Spleen (tissue), 11 donors: ENCODE data around the gene PIK3R3. TPM values are rescaled to one million over a fixed set of nuclear protein-coding genes. Genes with fewer than 3 reads are reported as not detected.

Experiments used
- DNase-seq: peaks from one replicate; pipeline ENCODE4 v3.0.0-alpha.2; 2020
- H3K27ac ChIP-seq, 8 donors: fragments of 200-600 bp; sonication (generic) in 7 of 8; 1 replicate in 4 of 8; 2 replicates in 4 of 8; pipeline versions ENCODE4 v1.5.0 to v1.8.0; 2016 to 2021; ENCODE audit warnings: inconsistent platforms in 4 of 8, mild to moderate bottlenecking in 4 of 8, moderate library complexity in 1 of 8
- H3K27me3 ChIP-seq, 7 donors: fragments of 200-600 bp; sonication (generic) in 6 of 7; replicated peaks in 1 of 7; 1 replicate in 4 of 7; 2 replicates in 3 of 7; pipeline versions ENCODE4 v1.5.0 to v1.8.0; 2016 to 2021; ENCODE audit warnings: inconsistent platforms in 3 of 7, mild to moderate bottlenecking in 1 of 7
- H3K36me3 ChIP-seq, 6 donors: fragments of 200-600 bp; sonication (generic) in 5 of 6; 1 replicate in 4 of 6; 2 replicates in 2 of 6; pipeline versions ENCODE4 v1.5.0 to v1.8.0; 2016 to 2021; ENCODE audit warnings: inconsistent platforms in 2 of 6
- H3K4me1 ChIP-seq, 6 donors: fragments of 200-600 bp; sonication (generic) in 5 of 6; 1 replicate in 3 of 6; 2 replicates in 3 of 6; pipeline versions ENCODE4 v1.5.0 to v1.8.0; 2016 to 2021; ENCODE audit warnings: inconsistent platforms in 3 of 6
- H3K4me3 ChIP-seq, 8 donors: fragments of 200-600 bp; sonication (generic) in 7 of 8; 1 replicate in 4 of 8; 2 replicates in 4 of 8; pipeline versions ENCODE4 v1.5.0 to v1.8.0; 2016 to 2021; ENCODE audit warnings: inconsistent platforms in 4 of 8, mild to moderate bottlenecking in 4 of 8, moderate library complexity in 2 of 8
- H3K9me3 ChIP-seq, 8 donors: fragments of 200-600 bp; sonication (generic) in 7 of 8; 1 replicate in 4 of 8; 2 replicates in 4 of 8; pipeline versions ENCODE4 v1.5.0 to v1.8.0; 2016 to 2021; ENCODE audit warnings: inconsistent platforms in 4 of 8
- POLR2A ChIP-seq, 3 donors: fragments of 450-650 bp; IDR thresholded peaks; one replicate each; pipeline ENCODE4 v1.5.1; 2017; ENCODE audit warnings: antibody characterized with exemption in 3 of 3, mild to moderate bottlenecking in 1 of 3
- POLR2AphosphoS5 ChIP-seq, 3 donors: sonication (generic); formaldehyde crosslinking; IDR thresholded peaks; one replicate each; pipeline ENCODE4 v1.5.1; 2017; ENCODE audit warnings: antibody characterized with exemption in 3 of 3
- WGBS, 5 donors: extraction: QIAGEN DNeasy Blood & Tissue Kit in 3 of 5; methylation state at CpG; one replicate each; pipeline versions ENCODE4 v1.1.5 to v1.1.7; 2013 to 2018; 5-methylcytosine and 5-hydroxymethylcytosine counted together
- intact Hi-C: fragments of 100-400 bp; cut with DNase I; formaldehyde crosslinking; loops from one replicate; pipeline ENCODE4 v1.15.0; 2023; ENCODE audit warnings: low total_unique reads
- polyA plus RNA-seq, 3 donors: library from polyadenylated mRNA; stranded (reverse); fragments of 200-250 nt; gene quantifications; one replicate each; pipeline ENCODE4 v1.2.1, GENCODE V29; 2013
- total RNA-seq, 7 donors: library from RNA; depleted of rRNA in 3 of 7; stranded (reverse); fragments of >200 nt in 3 of 7; fragmentation: NEBNext Ultra II Directional in 4 of 7; extraction: Animal tissue kit (Norgen Biotek cat#: 25700) in 4 of 7; gene quantifications; one replicate each; pipeline versions ENCODE4 v1.1.0 to v1.2.1, GENCODE V29; 2016 to 2021
- TF ChIP-seq, protein P1 (sequence below), 11 experiments: fragments of 200-600 bp in 7 of 11; fragments of 450-650 bp in 4 of 11; sonication (generic) in 4 of 11; IDR thresholded peaks in 8 of 11; conservative IDR thresholded peaks in 3 of 11; 1 replicate in 7 of 11; 2 replicates in 4 of 11; pipeline versions ENCODE4 v1.4.0 to v1.8.0; 2016 to 2021; ENCODE audit warnings: antibody characterized with exemption in 11 of 11, inconsistent platforms in 4 of 11, mild to moderate bottlenecking in 1 of 11
- donor health status: healthy with polysubstance abuse.
- donor health status: DM: no; HTN: no; CAD: no; lungs with moderate emphysema.
- donor health status: DM: no; HTN: no; CAD: no.
- donor health status: Bipolar disorder and iron deficiency.
- donor health status: healthy.
- donor health status: DM: no; HTN: no; CAD: no.
- donor health status: DM: yes; HTN: yes; CAD: no.

The PIK3R3 gene
- total and polyA plus RNA-seq, 10 donors: 3.1 to 45.9 (median 23.9) TPM

DNA sequence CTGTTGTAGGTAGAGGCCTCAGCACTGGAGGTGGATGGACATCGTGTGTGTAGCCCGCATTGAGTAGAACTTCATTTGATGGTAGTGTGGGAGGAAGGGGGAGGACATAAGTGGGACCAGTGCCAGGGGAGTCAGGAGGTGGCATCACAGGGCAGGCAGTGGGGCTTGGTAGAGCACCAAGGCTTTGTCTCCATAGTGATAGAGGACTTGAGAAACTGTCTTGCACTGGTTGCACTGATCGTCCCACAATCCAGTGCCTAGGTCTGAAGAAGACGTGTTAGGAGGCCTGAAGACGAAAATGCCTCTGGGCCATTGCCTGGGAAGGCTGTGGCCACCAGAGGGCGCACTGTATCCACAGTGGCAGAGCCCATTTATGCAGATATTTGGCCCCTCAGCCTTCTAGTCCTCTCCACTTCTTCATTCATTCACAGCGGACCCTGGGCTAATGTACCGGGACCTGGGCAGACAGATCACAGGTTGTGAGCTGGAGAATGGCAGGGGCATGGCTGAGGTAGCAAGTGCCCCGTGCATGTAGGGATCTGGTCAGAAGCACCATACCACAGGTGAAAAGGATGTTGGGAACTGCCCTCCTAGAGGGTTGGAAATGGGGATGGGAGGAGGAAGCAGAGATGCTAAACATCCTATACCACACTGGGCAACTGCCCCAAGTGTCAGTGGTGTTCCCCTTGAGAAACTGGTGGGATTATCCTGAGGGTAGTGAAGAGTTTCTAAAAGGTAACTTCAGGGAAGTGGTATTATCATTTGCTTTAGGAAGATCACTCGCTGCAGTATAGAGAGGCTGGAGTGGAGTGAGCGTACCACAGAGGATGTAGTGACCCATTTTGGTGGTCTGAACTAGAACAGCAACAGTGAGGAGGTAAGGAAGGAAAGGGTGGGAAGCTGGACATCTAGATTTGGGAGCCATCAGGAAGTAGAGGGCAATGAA, 95.3 kb downstream of the PIK3R3 start:
- Histone ChIP-seq H3K4me1 (peaks cover 8 to 54% (median 33%) of the 10 kb centered on the region in 6 donors), H3K27ac (no peak overlapping the region), H3K4me3 (no peak overlapping the region), H3K36me3 (peaks cover 0 to 37% (median 0%) of the 10 kb centered on the region in 6 donors), H3K9me3 (no peaks in the 10 kb centered on the region), H3K27me3 (no peaks in the 10 kb centered on the region)
- TF ChIP-seq, protein P1, sequence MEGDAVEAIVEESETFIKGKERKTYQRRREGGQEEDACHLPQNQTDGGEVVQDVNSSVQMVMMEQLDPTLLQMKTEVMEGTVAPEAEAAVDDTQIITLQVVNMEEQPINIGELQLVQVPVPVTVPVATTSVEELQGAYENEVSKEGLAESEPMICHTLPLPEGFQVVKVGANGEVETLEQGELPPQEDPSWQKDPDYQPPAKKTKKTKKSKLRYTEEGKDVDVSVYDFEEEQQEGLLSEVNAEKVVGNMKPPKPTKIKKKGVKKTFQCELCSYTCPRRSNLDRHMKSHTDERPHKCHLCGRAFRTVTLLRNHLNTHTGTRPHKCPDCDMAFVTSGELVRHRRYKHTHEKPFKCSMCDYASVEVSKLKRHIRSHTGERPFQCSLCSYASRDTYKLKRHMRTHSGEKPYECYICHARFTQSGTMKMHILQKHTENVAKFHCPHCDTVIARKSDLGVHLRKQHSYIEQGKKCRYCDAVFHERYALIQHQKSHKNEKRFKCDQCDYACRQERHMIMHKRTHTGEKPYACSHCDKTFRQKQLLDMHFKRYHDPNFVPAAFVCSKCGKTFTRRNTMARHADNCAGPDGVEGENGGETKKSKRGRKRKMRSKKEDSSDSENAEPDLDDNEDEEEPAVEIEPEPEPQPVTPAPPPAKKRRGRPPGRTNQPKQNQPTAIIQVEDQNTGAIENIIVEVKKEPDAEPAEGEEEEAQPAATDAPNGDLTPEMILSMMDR (IDR thresholded peaks at IDR 0.05 in 8 of 11, conservative IDR thresholded peaks at IDR 0.05 in 3 of 11): peak; percentile 96 to 99 (median 98)
- TF ChIP-seq POLR2A (IDR thresholded peaks at IDR 0.05): no peak
- TF ChIP-seq POLR2AphosphoS5 (IDR thresholded peaks at IDR 0.05): peak; percentile 19 to 66 (median 62)
- DNase-seq: peak; percentile 95
- intact Hi-C loops: loop anchor here (2.0 to 5.0 kb wide), 3 partner anchors 90 to 185 kb away; no protein-coding TSS in a partner anchor
- WGBS, 5 donors: 27 to 39% (median 29%) methylated on average over 10 to 11 of the region's 11 CpGs

DNA sequence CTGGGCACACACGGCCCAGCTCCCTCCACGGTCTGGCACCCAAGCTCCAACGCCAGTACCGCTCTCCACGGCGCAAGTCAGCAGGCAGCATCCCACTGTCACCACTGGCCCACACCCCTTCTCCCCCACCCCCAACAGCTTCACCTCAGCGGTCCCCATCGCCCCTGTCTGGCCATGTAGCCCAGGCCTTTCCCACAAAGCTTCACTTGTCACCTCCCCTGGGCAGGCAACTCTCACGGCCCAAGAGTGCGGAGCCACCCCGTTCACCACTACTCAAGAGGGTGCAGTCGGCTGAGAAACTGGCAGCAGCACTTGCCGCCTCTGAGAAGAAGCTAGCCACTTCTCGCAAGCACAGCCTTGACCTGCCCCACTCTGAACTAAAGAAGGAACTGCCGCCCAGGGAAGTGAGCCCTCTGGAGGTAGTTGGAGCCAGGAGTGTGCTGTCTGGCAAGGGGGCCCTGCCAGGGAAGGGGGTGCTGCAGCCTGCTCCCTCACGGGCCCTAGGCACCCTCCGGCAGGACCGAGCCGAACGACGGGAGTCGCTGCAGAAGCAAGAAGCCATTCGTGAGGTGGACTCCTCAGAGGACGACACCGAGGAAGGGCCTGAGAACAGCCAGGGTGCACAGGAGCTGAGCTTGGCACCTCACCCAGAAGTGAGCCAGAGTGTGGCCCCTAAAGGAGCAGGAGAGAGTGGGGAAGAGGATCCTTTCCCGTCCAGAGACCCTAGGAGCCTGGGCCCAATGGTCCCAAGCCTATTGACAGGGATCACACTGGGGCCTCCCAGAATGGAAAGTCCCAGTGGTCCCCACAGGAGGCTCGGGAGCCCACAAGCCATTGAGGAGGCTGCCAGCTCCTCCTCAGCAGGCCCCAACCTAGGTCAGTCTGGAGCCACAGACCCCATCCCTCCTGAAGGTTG, 97.6 kb downstream of the PIK3R3 start:
- intact Hi-C loops: loop anchor here (5.0 kb wide), 2 partner anchors 92 to 187 kb away; no protein-coding TSS in a partner anchor
- Histone ChIP-seq H3K4me3 (no peak overlapping the region), H3K27me3 (no peaks in the 10 kb centered on the region), H3K27ac (no peak overlapping the region), H3K9me3 (no peaks in the 10 kb centered on the region), H3K36me3 (peaks cover 0 to 60% (median 8%) of the 10 kb centered on the region in 6 donors), H3K4me1 (peaks cover 5 to 30% (median 16%) of the 10 kb centered on the region in 6 donors)
- TF ChIP-seq POLR2A (IDR thresholded peaks at IDR 0.05) (no peak), POLR2AphosphoS5 (IDR thresholded peaks at IDR 0.05) (peak in 1 of 3 donors; percentile 6)
- TF ChIP-seq, protein P1 (IDR thresholded peaks at IDR 0.05 in 8 of 11, conservative IDR thresholded peaks at IDR 0.05 in 3 of 11): no peak
- WGBS, 5 donors: 81 to 94% (median 91%) methylated on average over 26 to 27 of the region's 27 CpGs
- DNase-seq: no peak

DNA sequence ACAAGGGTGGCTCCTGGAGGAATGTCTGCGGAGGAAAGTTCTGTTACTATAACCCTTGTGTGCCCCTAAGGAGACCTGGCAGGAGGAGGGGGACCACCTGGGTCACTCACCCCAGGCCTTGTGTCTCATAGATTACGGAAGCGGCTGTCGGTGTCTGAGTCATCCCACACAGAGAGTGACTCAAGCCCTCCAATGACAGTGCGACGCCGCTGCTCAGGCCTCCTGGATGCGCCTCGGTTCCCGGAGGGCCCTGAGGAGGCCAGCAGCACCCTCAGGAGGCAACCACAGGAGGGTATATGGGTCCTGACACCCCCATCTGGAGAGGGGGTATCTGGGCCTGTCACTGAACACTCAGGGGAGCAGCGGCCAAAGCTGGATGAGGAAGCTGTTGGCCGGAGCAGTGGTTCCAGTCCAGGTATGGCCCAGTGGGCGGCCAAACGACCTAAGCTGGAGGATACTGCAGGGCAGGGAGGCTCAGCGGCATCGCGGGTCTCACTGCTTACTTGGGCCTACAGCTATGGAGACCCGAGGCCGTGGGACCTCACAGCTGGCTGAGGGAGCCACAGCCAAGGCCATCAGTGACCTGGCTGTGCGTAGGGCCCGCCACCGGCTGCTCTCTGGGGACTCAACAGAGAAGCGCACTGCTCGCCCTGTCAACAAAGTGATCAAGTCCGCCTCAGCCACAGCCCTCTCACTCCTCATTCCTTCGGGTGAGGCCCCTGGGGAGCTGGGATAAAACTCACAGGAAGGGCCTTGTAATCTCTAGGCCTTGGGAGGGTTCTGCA, 101.4 kb downstream of the PIK3R3 start:
- no peak for DNase-seq
- H3K4me3 ChIP-seq: no peak overlapping the region
- WGBS, 5 donors: 90 to 96% (median 95%) methylated on average over 19 to 26 of the region's 26 CpGs
- TF ChIP-seq, protein P1 (IDR thresholded peaks at IDR 0.05 in 8 of 11, conservative IDR thresholded peaks at IDR 0.05 in 3 of 11): no peak
- peak in 2 of 3 donors; percentile 4 to 40 for TF ChIP-seq POLR2AphosphoS5 (IDR thresholded peaks at IDR 0.05)
- no peak overlapping the region for H3K27ac ChIP-seq
- peaks cover 0 to 87% (median 8%) of the 10 kb centered on the region in 6 donors for H3K36me3 ChIP-seq
- no peaks in the 10 kb centered on the region for H3K4me1 ChIP-seq
- no peaks in the 10 kb centered on the region for H3K9me3 ChIP-seq
- no peaks in the 10 kb centered on the region for H3K27me3 ChIP-seq
- intact Hi-C loops: no loop called here
